HepG2 (cell line): ENCODE data around the gene CDHR1. TPM values are rescaled to one million over a fixed set of nuclear protein-coding genes. Genes with fewer than 3 reads are reported as not detected.

ENCODE experiments used
- ATAC-seq: fragments of 200-7000 bp; cut with Tn5 transposase; 3 replicates; pipeline ENCODE4 v1.9.1; 2020; ENCODE audit warnings: mild to moderate bottlenecking, moderate library complexity
- BruUV-seq: library from RNA; stranded (reverse); fragments of 400-500 nt; replicated peaks from 2 replicates; lab custom pipeline; 2021; lab: Mats Ljungman, UMichigan
- CTCF ChIA-PET: fragments of 300-600 bp; formaldehyde crosslinking; extraction: SDS; loops from one replicate; lab custom pipeline; 2021; ENCODE audit warnings: low total read pairs, inconsistent platforms, low intra/inter-chr PET ratio; lab: Yijun Ruan, JAX
- POLR2A ChIA-PET: fragments of 350-600 bp; sonication (Branson Sonifier 250); formaldehyde crosslinking; loops from one replicate; lab custom pipeline; 2020; ENCODE audit warnings: antibody characterized with exemption, inconsistent platforms; lab: Yijun Ruan, JAX
- DNase-seq: peaks from one replicate; pipeline ENCODE4 v3.0.0-alpha.2; 2015; ENCODE audit warnings: low spot score
- FAIRE-seq: peaks from 3 replicates; lab custom pipeline; 2011; peaks lifted over from hg19 to GRCh38; lab: Jason Lieb, UNC
- H2AFZ ChIP-seq: one replicate; pipeline ENCODE4 v1.6.1; 2011; ENCODE audit warnings: low read length, inconsistent platforms
- H3K27ac ChIP-seq: fragments of 300-600 bp; 3 replicates; pipeline ENCODE4 v1.8.0; 2011; ENCODE audit warnings: mixed run types, mild to moderate bottlenecking, mixed read lengths, low read length, inconsistent platforms; ENCODE audit not compliant: insufficient read depth; ENCODE audit errors: extremely low read length
- H3K27me3 ChIP-seq, 2 experiments: fragments of 200-600 bp in 1 of 2; 2 replicates in 1 of 2; 3 replicates in 1 of 2; pipeline versions ENCODE4 v1.6.0 to v1.8.0; 2011; ENCODE audit warnings: low read length in 2 of 2, mild to moderate bottlenecking in 2 of 2, moderate library complexity in 2 of 2, inconsistent platforms in 1 of 2; ENCODE audit not compliant: insufficient read depth in 2 of 2, control insufficient read depth in 1 of 2
- H3K36me3 ChIP-seq, 2 experiments: fragments of 200-600 bp in 1 of 2; replicated peaks in 1 of 2; 2 replicates in 1 of 2; 3 replicates in 1 of 2; pipeline versions ENCODE4 v1.5.1 to v1.8.0; 2011; ENCODE audit warnings: low read length in 2 of 2, inconsistent platforms in 1 of 2; ENCODE audit not compliant: insufficient read depth in 2 of 2, control insufficient read depth in 1 of 2
- H3K4me1 ChIP-seq: 2 replicates; pipeline ENCODE4 v1.5.1; 2012; ENCODE audit warnings: low read length, inconsistent platforms; ENCODE audit not compliant: insufficient read depth
- H3K4me2 ChIP-seq: 2 replicates; pipeline ENCODE4 v1.6.0; 2011; ENCODE audit warnings: low read depth, low read length, inconsistent platforms
- H3K4me3 ChIP-seq, 3 experiments: fragments of 200-600 bp in 1 of 3; sonication (generic), shearing (Covaris generic) in 1 of 3; replicated peaks in 1 of 3; 2 replicates each; pipeline ENCODE4 v1.5.1; 2011 to 2016; ENCODE audit warnings: low read length in 3 of 3, inconsistent platforms in 2 of 3, low read depth in 2 of 3, mild to moderate bottlenecking in 2 of 3, control low read depth in 1 of 3, mixed read lengths in 1 of 3; ENCODE audit not compliant: insufficient read depth in 1 of 3
- H3K79me2 ChIP-seq: one replicate; pipeline ENCODE4 v1.6.1; 2011; ENCODE audit warnings: low read length, inconsistent platforms; ENCODE audit not compliant: insufficient read depth
- H3K9ac ChIP-seq: 2 replicates; pipeline ENCODE4 v1.6.0; 2011; ENCODE audit warnings: mild to moderate bottlenecking, low read depth, low read length, inconsistent platforms; ENCODE audit not compliant: insufficient read depth
- H3K9me3 ChIP-seq: 2 replicates; pipeline ENCODE4 v1.5.1; 2012; ENCODE audit warnings: mild to moderate bottlenecking, low read length
- H4K20me1 ChIP-seq: 2 replicates; pipeline ENCODE4 v1.6.0; 2011; ENCODE audit warnings: inconsistent platforms, mild to moderate bottlenecking, low read length, moderate library complexity; ENCODE audit not compliant: insufficient read depth
- ATF1 ChIP-seq: IDR thresholded peaks from 2 replicates; pipeline ENCODE4 v1.6.1; 2016; ENCODE audit warnings: mild to moderate bottlenecking, control low read depth
- EHMT2 ChIP-seq: fragments of 200-600 bp; sonication (generic); IDR thresholded peaks from 2 replicates; pipeline ENCODE4 v1.7.0; 2017; ENCODE audit warnings: antibody characterized with exemption, low read depth, low read length, borderline replicate concordance
- SIN3A ChIP-seq: IDR thresholded peaks from 2 replicates; pipeline ENCODE4 v1.6.1; 2011; ENCODE audit warnings: low read depth, mild to moderate bottlenecking, control low read depth, low read length, borderline replicate concordance
- TOPORS ChIP-seq: sonication (generic); formaldehyde crosslinking; IDR thresholded peaks from 2 replicates; pipeline ENCODE4 v1.8.0; 2023; ENCODE audit warnings: mild to moderate bottlenecking, missing genetic modification reagents
- WGBS: methylation state at CpG from one replicate; pipeline ENCODE4 v1.1.6; 2017; ENCODE audit warnings: low lambda C conversion rate; 5-methylcytosine and 5-hydroxymethylcytosine counted together
- in situ Hi-C: cut with HindIII; loops from 2 replicates; pipeline ENCODE4 v1.10.0; 2017; ENCODE audit warnings: low pct_unique_long_range_greater_than_20kb; ENCODE audit not compliant: extremely low pct_ligation_motif_present
- intact Hi-C: fragments of 100-400 bp; cut with micrococcal nuclease; formaldehyde crosslinking; loops from one replicate; pipeline ENCODE4 v1.10.0; 2022; ENCODE audit not compliant: unreplicated experiment
- polyA plus RNA-seq, 8 experiments: library from polyadenylated mRNA; depleted of rRNA in 3 of 8; stranded (reverse) in 7 of 8; unstranded in 1 of 8; fragments of >200 nt; fragmentation: Illumina TruSeq in 4 of 8; extraction: Trizol in 4 of 8; gene quantifications; 2 replicates each; pipeline versions ENCODE4 v1.2.1 to v1.2.3, GENCODE V29; 2011 to 2016; ENCODE audit warnings: low read depth in 4 of 8, missing spikeins in 1 of 8, mixed read lengths in 1 of 8; ENCODE audit not compliant: insufficient read depth in 1 of 8
- total RNA-seq, 5 experiments: library from RNA; depleted of rRNA; stranded (reverse); fragments of >200 nt; fragmentation: Illumina TruSeq; extraction: Trizol; gene quantifications; 2 replicates each; pipeline ENCODE4 v1.2.3, GENCODE V29; 2016; ENCODE audit warnings: low read depth in 1 of 5
- TF ChIP-seq, protein P1 (sequence below): sonication (generic); formaldehyde crosslinking; IDR thresholded peaks from 2 replicates; pipeline ENCODE4 v1.5.1; 2020; ENCODE audit warnings: mild to moderate bottlenecking, missing genetic modification reagents, borderline replicate concordance
- TF ChIP-seq, protein P2 (sequence below): sonication (generic); formaldehyde crosslinking; IDR thresholded peaks from 2 replicates; pipeline ENCODE4 v1.5.1; 2020; ENCODE audit warnings: missing genetic modification reagents, mild to moderate bottlenecking, borderline replicate concordance
- TF ChIP-seq, protein P3 (sequence below): sonication (generic); formaldehyde crosslinking; IDR thresholded peaks from 2 replicates; pipeline ENCODE4 v1.8.0; 2022; ENCODE audit warnings: missing genetic modification reagents, mild to moderate bottlenecking, moderate library complexity, borderline replicate concordance

CDHR1 gene
- total and polyA plus RNA-seq, 2 of the 13 experiments (the other 11 are each of a cell fraction or from before 2014, with no cell fraction given) = 0.04 to 0.09 TPM

DNA sequence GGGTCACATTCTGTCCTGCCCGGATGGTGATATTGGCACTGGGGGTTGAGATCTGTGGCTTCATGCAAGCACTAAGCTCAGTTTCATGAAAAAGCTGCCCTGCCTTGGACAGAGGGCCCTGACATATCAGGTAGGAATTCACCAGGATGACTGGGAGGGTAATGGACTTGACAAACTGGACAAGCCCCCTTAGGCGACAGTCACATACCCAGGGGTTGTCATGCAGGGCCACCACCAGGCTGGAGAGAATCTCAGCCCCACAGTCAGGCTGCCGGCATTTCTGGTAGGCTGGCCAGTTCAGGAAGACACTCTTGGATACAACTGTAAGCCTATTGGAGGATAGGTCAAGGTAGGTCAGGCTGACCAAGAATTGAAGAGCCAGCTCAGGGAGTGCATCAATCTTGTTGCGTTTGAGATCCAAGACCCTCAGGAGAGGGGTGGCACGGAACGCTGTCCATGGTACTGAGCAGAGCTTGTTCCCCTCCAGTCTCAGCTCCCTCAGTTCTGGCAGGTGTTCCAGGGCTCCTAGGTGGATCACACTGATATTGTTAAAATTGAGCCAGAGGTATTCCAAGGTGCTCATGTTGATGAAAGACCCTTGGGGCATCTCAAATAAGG is 30.2 kb downstream of the CDHR1 start (continued):
- TF ChIP-seq, protein P1, sequence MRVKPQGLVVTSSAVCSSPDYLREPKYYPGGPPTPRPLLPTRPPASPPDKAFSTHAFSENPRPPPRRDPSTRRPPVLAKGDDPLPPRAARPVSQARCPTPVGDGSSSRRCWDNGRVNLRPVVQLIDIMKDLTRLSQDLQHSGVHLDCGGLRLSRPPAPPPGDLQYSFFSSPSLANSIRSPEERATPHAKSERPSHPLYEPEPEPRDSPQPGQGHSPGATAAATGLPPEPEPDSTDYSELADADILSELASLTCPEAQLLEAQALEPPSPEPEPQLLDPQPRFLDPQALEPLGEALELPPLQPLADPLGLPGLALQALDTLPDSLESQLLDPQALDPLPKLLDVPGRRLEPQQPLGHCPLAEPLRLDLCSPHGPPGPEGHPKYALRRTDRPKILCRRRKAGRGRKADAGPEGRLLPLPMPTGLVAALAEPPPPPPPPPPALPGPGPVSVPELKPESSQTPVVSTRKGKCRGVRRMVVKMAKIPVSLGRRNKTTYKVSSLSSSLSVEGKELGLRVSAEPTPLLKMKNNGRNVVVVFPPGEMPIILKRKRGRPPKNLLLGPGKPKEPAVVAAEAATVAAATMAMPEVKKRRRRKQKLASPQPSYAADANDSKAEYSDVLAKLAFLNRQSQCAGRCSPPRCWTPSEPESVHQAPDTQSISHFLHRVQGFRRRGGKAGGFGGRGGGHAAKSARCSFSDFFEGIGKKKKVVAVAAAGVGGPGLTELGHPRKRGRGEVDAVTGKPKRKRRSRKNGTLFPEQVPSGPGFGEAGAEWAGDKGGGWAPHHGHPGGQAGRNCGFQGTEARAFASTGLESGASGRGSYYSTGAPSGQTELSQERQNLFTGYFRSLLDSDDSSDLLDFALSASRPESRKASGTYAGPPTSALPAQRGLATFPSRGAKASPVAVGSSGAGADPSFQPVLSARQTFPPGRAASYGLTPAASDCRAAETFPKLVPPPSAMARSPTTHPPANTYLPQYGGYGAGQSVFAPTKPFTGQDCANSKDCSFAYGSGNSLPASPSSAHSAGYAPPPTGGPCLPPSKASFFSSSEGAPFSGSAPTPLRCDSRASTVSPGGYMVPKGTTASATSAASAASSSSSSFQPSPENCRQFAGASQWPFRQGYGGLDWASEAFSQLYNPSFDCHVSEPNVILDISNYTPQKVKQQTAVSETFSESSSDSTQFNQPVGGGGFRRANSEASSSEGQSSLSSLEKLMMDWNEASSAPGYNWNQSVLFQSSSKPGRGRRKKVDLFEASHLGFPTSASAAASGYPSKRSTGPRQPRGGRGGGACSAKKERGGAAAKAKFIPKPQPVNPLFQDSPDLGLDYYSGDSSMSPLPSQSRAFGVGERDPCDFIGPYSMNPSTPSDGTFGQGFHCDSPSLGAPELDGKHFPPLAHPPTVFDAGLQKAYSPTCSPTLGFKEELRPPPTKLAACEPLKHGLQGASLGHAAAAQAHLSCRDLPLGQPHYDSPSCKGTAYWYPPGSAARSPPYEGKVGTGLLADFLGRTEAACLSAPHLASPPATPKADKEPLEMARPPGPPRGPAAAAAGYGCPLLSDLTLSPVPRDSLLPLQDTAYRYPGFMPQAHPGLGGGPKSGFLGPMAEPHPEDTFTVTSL (CRISPR knock-in tag) = no peak
- TF ChIP-seq SIN3A = no peak

DNA sequence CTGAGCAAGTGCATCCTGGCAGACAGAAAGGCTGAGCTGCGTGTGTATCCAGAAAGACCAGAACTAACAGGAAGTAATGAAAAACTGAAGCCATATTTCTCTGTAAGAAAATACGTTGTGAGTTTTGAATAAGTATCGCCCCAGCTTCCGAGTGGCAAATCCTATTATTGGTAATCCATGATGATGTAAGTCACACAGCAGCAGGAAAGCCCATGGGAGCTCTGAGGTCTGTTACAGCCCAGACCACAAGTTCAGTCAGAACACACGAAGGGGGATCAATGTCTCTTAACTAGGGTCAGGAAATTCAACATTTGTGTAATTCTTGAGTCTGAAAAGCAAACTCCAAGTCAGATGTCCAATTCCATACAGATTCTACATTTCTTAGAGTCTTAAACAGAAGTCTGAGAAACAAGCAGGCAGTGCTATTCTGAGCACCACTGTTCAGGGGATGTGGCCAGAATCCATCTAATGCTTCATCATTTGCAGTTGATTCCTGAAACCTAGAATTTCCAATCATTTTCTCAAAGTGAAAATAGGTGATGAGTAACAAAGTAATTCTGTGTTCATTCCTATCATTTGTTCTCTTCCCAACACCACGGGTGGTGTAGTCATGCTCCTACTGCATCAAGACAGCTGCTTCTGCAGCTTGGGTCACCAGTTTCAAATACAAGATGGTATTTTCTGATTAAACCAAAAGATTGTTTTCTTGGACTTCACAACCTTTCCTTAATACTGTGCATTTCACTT is 31.3 kb downstream of the CDHR1 start, which contains the start of gene LRIT2:
TSS of gene LRIT2 (minus strand) at position 118 of the 747 bp plus-strand sequence. CDS start at position 94, 24 bp downstream.
- ChIA-PET CTCF (no interaction called here), POLR2A (no interaction called here)
- H3K27me3 ChIP-seq = no peaks in the 10 kb centered on the region
- no peak within 1 kb of the TSS for H3K9ac ChIP-seq
- BruUV-seq = no TSS peak
- in situ Hi-C loops = no loop called here
- H3K4me2 ChIP-seq = no peak within 1 kb of the TSS
- H2AFZ ChIP-seq = no peak within 1 kb of the TSS
- no peaks in the 10 kb centered on the region for H4K20me1 ChIP-seq
- no peak for DNase-seq
- no peak for ATAC-seq
- no peaks in the 10 kb centered on the region for H3K36me3 ChIP-seq
- no peak for FAIRE-seq
- intact Hi-C loops = no loop called here
- no peaks in the 10 kb centered on the region for H3K4me1 ChIP-seq
- no peaks in the 10 kb centered on the region for H3K9me3 ChIP-seq
- H3K79me2 ChIP-seq = no peaks in the 10 kb centered on the region
- 8% methylated on average over 6 of the region's 6 CpGs for WGBS
- H3K4me3 ChIP-seq = no peak within 1 kb of the TSS
- H3K27ac ChIP-seq = no peak within 1 kb of the TSS
- TF ChIP-seq, protein P2, sequence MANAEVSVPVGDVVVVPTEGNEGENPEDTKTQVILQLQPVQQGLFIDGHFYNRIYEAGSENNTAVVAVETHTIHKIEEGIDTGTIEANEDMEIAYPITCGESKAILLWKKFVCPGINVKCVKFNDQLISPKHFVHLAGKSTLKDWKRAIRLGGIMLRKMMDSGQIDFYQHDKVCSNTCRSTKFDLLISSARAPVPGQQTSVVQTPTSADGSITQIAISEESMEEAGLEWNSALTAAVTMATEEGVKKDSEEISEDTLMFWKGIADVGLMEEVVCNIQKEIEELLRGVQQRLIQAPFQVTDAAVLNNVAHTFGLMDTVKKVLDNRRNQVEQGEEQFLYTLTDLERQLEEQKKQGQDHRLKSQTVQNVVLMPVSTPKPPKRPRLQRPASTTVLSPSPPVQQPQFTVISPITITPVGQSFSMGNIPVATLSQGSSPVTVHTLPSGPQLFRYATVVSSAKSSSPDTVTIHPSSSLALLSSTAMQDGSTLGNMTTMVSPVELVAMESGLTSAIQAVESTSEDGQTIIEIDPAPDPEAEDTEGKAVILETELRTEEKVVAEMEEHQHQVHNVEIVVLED (CRISPR knock-in tag) = no peak
- TF ChIP-seq EHMT2 (no peak), ATF1 (CRISPR knock-in tag) (no peak), TOPORS (CRISPR knock-in tag) (no peak)
- TF ChIP-seq, protein P3, sequence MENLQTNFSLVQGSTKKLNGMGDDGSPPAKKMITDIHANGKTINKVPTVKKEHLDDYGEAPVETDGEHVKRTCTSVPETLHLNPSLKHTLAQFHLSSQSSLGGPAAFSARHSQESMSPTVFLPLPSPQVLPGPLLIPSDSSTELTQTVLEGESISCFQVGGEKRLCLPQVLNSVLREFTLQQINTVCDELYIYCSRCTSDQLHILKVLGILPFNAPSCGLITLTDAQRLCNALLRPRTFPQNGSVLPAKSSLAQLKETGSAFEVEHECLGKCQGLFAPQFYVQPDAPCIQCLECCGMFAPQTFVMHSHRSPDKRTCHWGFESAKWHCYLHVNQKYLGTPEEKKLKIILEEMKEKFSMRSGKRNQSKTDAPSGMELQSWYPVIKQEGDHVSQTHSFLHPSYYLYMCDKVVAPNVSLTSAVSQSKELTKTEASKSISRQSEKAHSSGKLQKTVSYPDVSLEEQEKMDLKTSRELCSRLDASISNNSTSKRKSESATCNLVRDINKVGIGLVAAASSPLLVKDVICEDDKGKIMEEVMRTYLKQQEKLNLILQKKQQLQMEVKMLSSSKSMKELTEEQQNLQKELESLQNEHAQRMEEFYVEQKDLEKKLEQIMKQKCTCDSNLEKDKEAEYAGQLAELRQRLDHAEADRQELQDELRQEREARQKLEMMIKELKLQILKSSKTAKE (CRISPR knock-in tag) = no peak
